ENCODE data around the gene HYOU1. TPM values are rescaled to one million over a fixed set of nuclear protein-coding genes. Genes with fewer than 3 reads are reported as not detected.

The HYOU1 gene
- total RNA-seq, 1 experiment from 2014 or later = 117 TPM

GRCh38 chr11:119000906-119001305 lies 56.1 kb downstream of the HYOU1 start:
- Histone ChIP-seq H4K20me1 (ENCODE audit: insufficient read depth) (no peaks in the 10 kb centered on the region), H3F3A (ENCODE audit: insufficient read depth, low read depth) (peaks cover 47% of the 10 kb centered on the region), H3K4me1 (replicated peaks; ENCODE audit: insufficient read depth) (peaks cover 33% of the 10 kb centered on the region), H3K27ac (no peak overlapping the region; the same call in 1 of the 2 replicates), H2AFZ (no peak overlapping the region), H3K79me2 (ENCODE audit: low read depth) (peaks cover 48% of the 10 kb centered on the region), H3K9me2 (ENCODE audit: insufficient read depth) (no peaks in the 10 kb centered on the region), H3K9me3 (ENCODE audit: insufficient read depth, low read depth) (no peaks in the 10 kb centered on the region), H3K36me3 (ENCODE audit: low read depth) (peaks cover 29% of the 10 kb centered on the region), H3K4me2 (no peak overlapping the region), H3K4me3 (no peak overlapping the region), H3K27me3 (ENCODE audit: insufficient read depth, low read depth) (no peaks in the 10 kb centered on the region)
- no TSS peak for BruUV-seq (replicated peaks)
- DNase-seq = peak in 1 of 2 experiments; percentile 67
- ChIA-PET CTCF (interaction anchor here (0.7 kb wide), 1 partner anchor 313 kb away, joined by 3 read pairs; no protein-coding TSS in a partner anchor), POLR2A (ENCODE audit: unreplicated experiment) (no interaction called here)
- no peak for TF ChIP-seq CTCF (conservative IDR thresholded peaks at IDR 0.05)
- TF ChIP-seq EZH2 (IDR thresholded peaks at IDR 0.05; ENCODE audit: low read depth) = no peak
- intact Hi-C loops (cut with micrococcal nuclease; ENCODE audit: unreplicated experiment) = no loop called here

- H2AFZ ChIP-seq = peak overlapping the region; percentile 89
- H3K4me3 ChIP-seq = peak overlapping the region; percentile 86
- H3K4me1 ChIP-seq (replicated peaks; ENCODE audit: insufficient read depth) = peaks cover 33% of the 10 kb centered on the region
- H3K9me2 ChIP-seq (ENCODE audit: insufficient read depth) = no peaks in the 10 kb centered on the region
- no peaks in the 10 kb centered on the region for H4K20me1 ChIP-seq (ENCODE audit: insufficient read depth)
- H3K27ac ChIP-seq = peak overlapping the region; percentile 74
- ChIA-PET POLR2A (ENCODE audit: unreplicated experiment) (interaction anchor here (0.6 to 0.7 kb wide), 7 partner anchors 19 to 378 kb away, joined by 4 to 18 read pairs (median 8); partner anchors contain the start of genes DDX6 and RPS25), CTCF (no interaction called here)
- peaks cover 27% of the 10 kb centered on the region for H3K36me3 ChIP-seq (ENCODE audit: low read depth)
- no peaks in the 10 kb centered on the region for H3K27me3 ChIP-seq (ENCODE audit: insufficient read depth, low read depth)
- TF ChIP-seq EZH2 (IDR thresholded peaks at IDR 0.05; ENCODE audit: low read depth) = no peak
- no peak for TF ChIP-seq CTCF (conservative IDR thresholded peaks at IDR 0.05)
- H3K9me3 ChIP-seq (ENCODE audit: insufficient read depth, low read depth) = no peaks in the 10 kb centered on the region
- intact Hi-C loops (cut with micrococcal nuclease; ENCODE audit: unreplicated experiment) = no loop called here
- peak; percentile 65 to 92 for DNase-seq
- H3F3A ChIP-seq (ENCODE audit: insufficient read depth, low read depth) = peaks cover 33% of the 10 kb centered on the region
- peaks cover 48% of the 10 kb centered on the region for H3K79me2 ChIP-seq (ENCODE audit: low read depth)
- peak overlapping the region; percentile 96 for H3K4me2 ChIP-seq
- BruUV-seq (replicated peaks) = no TSS peak
Observed at GRCh38 chr11:118998822-118999221, 58.2 kb downstream of the HYOU1 start.

- no peaks in the 10 kb centered on the region for H3K9me2 ChIP-seq (ENCODE audit: insufficient read depth)
- peaks cover 25% of the 10 kb centered on the region for H3K36me3 ChIP-seq (ENCODE audit: low read depth)
- BruUV-seq (replicated peaks) = no TSS peak
- POLR2A ChIA-PET (ENCODE audit: unreplicated experiment) = interaction anchor here (0.6 kb wide), 2 partner anchors 19 to 214 kb away, joined by 8 to 14 read pairs; partner anchors contain the start of gene RPS25
- no peak for DNase-seq
- TF ChIP-seq CTCF (conservative IDR thresholded peaks at IDR 0.05) (no peak), EZH2 (IDR thresholded peaks at IDR 0.05; ENCODE audit: low read depth) (no peak)
- no peaks in the 10 kb centered on the region for H4K20me1 ChIP-seq (ENCODE audit: insufficient read depth)
- H2AFZ ChIP-seq = peak overlapping the region; percentile 89
- H3K4me3 ChIP-seq = peak overlapping the region; percentile 86
- H3K4me1 ChIP-seq (replicated peaks; ENCODE audit: insufficient read depth) = peaks cover 33% of the 10 kb centered on the region
- peaks cover 48% of the 10 kb centered on the region for H3K79me2 ChIP-seq (ENCODE audit: low read depth)
- CTCF ChIA-PET = no interaction called here
- H3K4me2 ChIP-seq = peak overlapping the region; percentile 96
- intact Hi-C loops (cut with micrococcal nuclease; ENCODE audit: unreplicated experiment) = no loop called here
- H3K27ac ChIP-seq = peak overlapping the region; percentile 74
- peaks cover 29% of the 10 kb centered on the region for H3F3A ChIP-seq (ENCODE audit: insufficient read depth, low read depth)
- no peaks in the 10 kb centered on the region for H3K9me3 ChIP-seq (ENCODE audit: insufficient read depth, low read depth)
- H3K27me3 ChIP-seq (ENCODE audit: insufficient read depth, low read depth) = no peaks in the 10 kb centered on the region
Observed at GRCh38 chr11:118998388-118998717, 58.7 kb downstream of the HYOU1 start.
